Measurements from ENCODE around the gene PLAAT3. TPM values are rescaled to one million over a fixed set of nuclear protein-coding genes. Genes with fewer than 3 reads are reported as not detected.

The PLAAT3 gene
- total RNA-seq, 1 experiment from 2014 or later, result 0.69 TPM

DNA sequence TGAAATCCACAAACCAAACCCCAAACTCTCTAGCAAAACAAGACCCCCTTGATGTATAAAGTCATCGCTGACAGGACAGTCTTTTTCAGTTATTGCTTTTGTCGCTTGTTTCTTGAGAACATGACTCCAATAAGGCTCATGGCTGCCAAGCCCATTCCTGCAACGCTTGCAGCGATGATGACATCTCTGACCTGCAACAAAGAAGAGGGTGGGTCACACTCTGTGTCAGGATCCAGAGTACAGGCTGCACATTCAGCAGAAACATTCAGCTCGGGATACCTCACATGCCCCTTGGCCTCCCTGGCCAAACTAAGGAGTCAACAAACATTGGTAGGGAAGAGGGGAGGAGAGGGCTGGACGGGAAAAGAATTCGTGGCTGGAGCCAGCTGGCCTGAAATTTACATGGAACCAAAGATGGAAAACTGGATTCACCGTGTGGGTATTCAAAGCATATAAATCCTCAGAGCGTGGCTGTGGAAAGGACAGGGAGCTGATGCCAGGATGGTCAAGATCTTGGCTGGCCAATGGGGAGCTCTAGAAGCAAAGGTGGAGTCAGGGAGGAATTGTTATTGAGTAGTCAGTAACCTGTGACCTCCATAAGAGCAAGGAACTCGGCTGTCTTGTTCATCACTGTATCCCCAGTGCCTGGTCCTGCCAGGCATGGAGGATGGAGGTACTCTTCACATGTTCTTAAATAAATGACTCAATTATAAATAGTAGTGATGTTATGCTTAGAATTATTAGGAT, 39.2 kb downstream of the PLAAT3 start:
- POLR2A ChIA-PET (ENCODE audit: low non-redundant PET), result no interaction called here
- no peak for DNase-seq (ENCODE audit: low spot score)

GRCh38 chr11:63573881-63574855, 40.1 kb downstream of the PLAAT3 start:
- H3K27ac ChIP-seq (ENCODE audit: low read depth, low read length, poor library complexity, severe bottlenecking), result peak overlapping the region; percentile 9
- H3K36me3 ChIP-seq (ENCODE audit: insufficient read depth, low read length, poor library complexity, severe bottlenecking), result no peaks in the 10 kb centered on the region
- BruUV-seq (replicated peaks), result no TSS peak
- TF ChIP-seq EZH2 (IDR thresholded peaks at IDR 0.05; ENCODE audit: borderline replicate concordance, low read depth, low read length, poor library complexity, severe bottlenecking) (no peak), CTCF (conservative IDR thresholded peaks at IDR 0.05; ENCODE audit: low read depth, low read length) (peak; percentile 32; the same call in 1 of the 2 replicates)
- ChIA-PET CTCF (no interaction called here), POLR2A (ENCODE audit: low non-redundant PET) (no interaction called here)
- H3K4me3 ChIP-seq (ENCODE audit: low read depth, low read length, poor library complexity, severe bottlenecking), result peak overlapping the region; percentile 17
- peak; percentile 65 for DNase-seq (ENCODE audit: low spot score)
- intact Hi-C loops (cut with micrococcal nuclease; ENCODE audit: unreplicated experiment), result no loop called here
- H3K4me1 ChIP-seq (ENCODE audit: insufficient read depth, low read length, poor library complexity, severe bottlenecking), result peaks cover 4% of the 10 kb centered on the region
- H3K9me3 ChIP-seq (ENCODE audit: low read depth, low read length, poor library complexity, severe bottlenecking), result no peaks in the 10 kb centered on the region
- H3K27me3 ChIP-seq (replicated peaks; ENCODE audit: insufficient read depth, low read depth, low read length, poor library complexity), result no peaks in the 10 kb centered on the region

More for the DNA sequence above, 39.2 kb downstream of the PLAAT3 start:
- Histone ChIP-seq H3K4me1 (ENCODE audit: insufficient read depth, low read length, poor library complexity, severe bottlenecking) (peaks cover 4% of the 10 kb centered on the region), H3K27me3 (replicated peaks; ENCODE audit: insufficient read depth, low read depth, low read length, poor library complexity) (no peaks in the 10 kb centered on the region), H3K27ac (ENCODE audit: low read depth, low read length, poor library complexity, severe bottlenecking) (no peak overlapping the region), H3K4me3 (ENCODE audit: low read depth, low read length, poor library complexity, severe bottlenecking) (peak overlapping the region; percentile 17), H3K36me3 (ENCODE audit: insufficient read depth, low read length, poor library complexity, severe bottlenecking) (no peaks in the 10 kb centered on the region), H3K9me3 (ENCODE audit: low read depth, low read length, poor library complexity, severe bottlenecking) (no peaks in the 10 kb centered on the region)
- TF ChIP-seq CTCF (conservative IDR thresholded peaks at IDR 0.05; ENCODE audit: low read depth, low read length) (no peak), EZH2 (IDR thresholded peaks at IDR 0.05; ENCODE audit: borderline replicate concordance, low read depth, low read length, poor library complexity, severe bottlenecking) (no peak)
- CTCF ChIA-PET, result no interaction called here
- intact Hi-C loops (cut with micrococcal nuclease; ENCODE audit: unreplicated experiment), result no loop called here
- BruUV-seq (replicated peaks), result no TSS peak

DNA sequence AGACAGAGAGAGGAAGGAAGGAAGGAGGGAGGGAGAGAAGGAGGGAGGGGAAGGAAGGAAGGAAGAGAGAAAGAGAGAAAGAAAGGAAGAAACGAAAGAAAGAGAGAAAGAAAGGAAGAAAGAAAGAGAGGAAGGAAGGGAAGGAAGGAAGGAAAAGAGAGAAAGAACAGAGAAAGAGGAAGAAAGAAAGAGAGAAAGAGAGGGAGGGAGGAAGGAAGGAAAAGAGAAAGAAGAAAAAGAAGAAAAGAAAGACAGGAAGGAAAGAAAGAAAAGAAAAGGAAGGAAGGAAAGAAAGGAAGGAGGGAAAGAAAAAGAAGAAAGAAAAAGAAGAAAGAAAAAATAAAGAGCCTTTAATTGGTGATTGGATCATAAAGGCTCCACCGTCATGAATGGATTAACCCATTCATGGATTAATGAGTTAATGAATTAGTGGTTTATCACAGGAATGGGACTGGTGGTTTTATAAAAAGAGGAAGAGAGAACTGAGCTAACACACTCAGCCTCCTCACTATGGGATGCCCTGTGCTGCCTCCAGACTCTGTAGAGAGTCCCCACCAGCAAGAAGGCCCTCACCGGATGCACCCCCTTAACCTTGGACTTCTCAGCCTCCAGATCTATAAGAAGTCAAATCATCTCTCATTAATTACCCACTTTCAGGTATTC, 42.1 kb downstream of the PLAAT3 start:
- Histone ChIP-seq H3K9me3 (ENCODE audit: low read depth, low read length, poor library complexity, severe bottlenecking) (no peaks in the 10 kb centered on the region), H3K4me1 (ENCODE audit: insufficient read depth, low read length, poor library complexity, severe bottlenecking) (peaks cover 8% of the 10 kb centered on the region), H3K27ac (ENCODE audit: low read depth, low read length, poor library complexity, severe bottlenecking) (no peak overlapping the region), H3K36me3 (ENCODE audit: insufficient read depth, low read length, poor library complexity, severe bottlenecking) (no peaks in the 10 kb centered on the region), H3K4me3 (ENCODE audit: low read depth, low read length, poor library complexity, severe bottlenecking) (no peak overlapping the region), H3K27me3 (replicated peaks; ENCODE audit: insufficient read depth, low read depth, low read length, poor library complexity) (no peaks in the 10 kb centered on the region)
- intact Hi-C loops (cut with micrococcal nuclease; ENCODE audit: unreplicated experiment), result no loop called here
- TF ChIP-seq CTCF (conservative IDR thresholded peaks at IDR 0.05; ENCODE audit: low read depth, low read length) (no peak), EZH2 (IDR thresholded peaks at IDR 0.05; ENCODE audit: borderline replicate concordance, low read depth, low read length, poor library complexity, severe bottlenecking) (no peak)
- no TSS peak for BruUV-seq (replicated peaks)
- CTCF ChIA-PET, result no interaction called here
- POLR2A ChIA-PET (ENCODE audit: low non-redundant PET), result no interaction called here
- no peak for DNase-seq (ENCODE audit: low spot score)

Measured in A673 (cell line).